GM21390 (cell line): ENCODE measurements around the gene GATA5.

Experiments used
- ATAC-seq: cut with Tn5 transposase; IDR thresholded peaks from one replicate; pipeline ENCODE4 v1.9.1; 2021; ENCODE audit not compliant: unreplicated experiment

The GATA5 gene

GRCh38 chr20:62488470-62488869 lies 12.7 kb upstream of the GATA5 start:
- no peak for ATAC-seq

- ATAC-seq: no peak
Observed at GRCh38 chr20:62487561-62488354, 12.0 kb upstream of the GATA5 start.

- ATAC-seq: no peak
Observed at GRCh38 chr20:62487118-62487517, 11.3 kb upstream of the GATA5 start.

GRCh38 chr20:62486484-62486883 lies 10.7 kb upstream of the GATA5 start:
- no peak for ATAC-seq

GRCh38 chr20:62485701-62486089 lies 9.9 kb upstream of the GATA5 start:
- no peak for ATAC-seq

- ATAC-seq: no peak
Observed at GRCh38 chr20:62485062-62485700, 9.4 kb upstream of the GATA5 start.

- ATAC-seq: no peak
Observed at GRCh38 chr20:62484478-62484877, 8.7 kb upstream of the GATA5 start.

- no peak for ATAC-seq
Observed at GRCh38 chr20:62483613-62484458, 8.0 kb upstream of the GATA5 start.

GRCh38 chr20:62482974-62483373 lies 7.2 kb upstream of the GATA5 start:
- no peak for ATAC-seq

- ATAC-seq: no peak
Observed at GRCh38 chr20:62482146-62482809, 6.5 kb upstream of the GATA5 start.

- ATAC-seq: no peak
Observed at GRCh38 chr20:62481425-62482145, 5.8 kb upstream of the GATA5 start.

- no peak for ATAC-seq
Observed at GRCh38 chr20:62480318-62480717, 4.5 kb upstream of the GATA5 start.

GRCh38 chr20:62479656-62480055 lies 3.9 kb upstream of the GATA5 start:
- no peak for ATAC-seq

GRCh38 chr20:62479156-62479555 lies 3.4 kb upstream of the GATA5 start:
- ATAC-seq: no peak

GRCh38 chr20:62477669-62478455 lies 2.1 kb upstream of the GATA5 start:
- no peak for ATAC-seq

GRCh38 chr20:62476056-62476838 lies 452 bp upstream of the GATA5 start:
- no peak for ATAC-seq

GRCh38 chr20:62475027-62475771 lies 596 bp downstream of the GATA5 start:
- no peak for ATAC-seq

- ATAC-seq: no peak
Observed at GRCh38 chr20:62474604-62475026, 1.2 kb downstream of the GATA5 start.
